Eye (tissue), 1 donor: ENCODE data around the gene ERICH4.
"Not testable (repeated sequence)": the region's sequence is repeated elsewhere in the genome, so short reads cannot be mapped to it uniquely, and the experiment has no call there.

Experiments used
- DNase-seq: peaks from one replicate; pipeline ENCODE4 v3.0.0-alpha.2; 2015

The ERICH4 gene

DNA sequence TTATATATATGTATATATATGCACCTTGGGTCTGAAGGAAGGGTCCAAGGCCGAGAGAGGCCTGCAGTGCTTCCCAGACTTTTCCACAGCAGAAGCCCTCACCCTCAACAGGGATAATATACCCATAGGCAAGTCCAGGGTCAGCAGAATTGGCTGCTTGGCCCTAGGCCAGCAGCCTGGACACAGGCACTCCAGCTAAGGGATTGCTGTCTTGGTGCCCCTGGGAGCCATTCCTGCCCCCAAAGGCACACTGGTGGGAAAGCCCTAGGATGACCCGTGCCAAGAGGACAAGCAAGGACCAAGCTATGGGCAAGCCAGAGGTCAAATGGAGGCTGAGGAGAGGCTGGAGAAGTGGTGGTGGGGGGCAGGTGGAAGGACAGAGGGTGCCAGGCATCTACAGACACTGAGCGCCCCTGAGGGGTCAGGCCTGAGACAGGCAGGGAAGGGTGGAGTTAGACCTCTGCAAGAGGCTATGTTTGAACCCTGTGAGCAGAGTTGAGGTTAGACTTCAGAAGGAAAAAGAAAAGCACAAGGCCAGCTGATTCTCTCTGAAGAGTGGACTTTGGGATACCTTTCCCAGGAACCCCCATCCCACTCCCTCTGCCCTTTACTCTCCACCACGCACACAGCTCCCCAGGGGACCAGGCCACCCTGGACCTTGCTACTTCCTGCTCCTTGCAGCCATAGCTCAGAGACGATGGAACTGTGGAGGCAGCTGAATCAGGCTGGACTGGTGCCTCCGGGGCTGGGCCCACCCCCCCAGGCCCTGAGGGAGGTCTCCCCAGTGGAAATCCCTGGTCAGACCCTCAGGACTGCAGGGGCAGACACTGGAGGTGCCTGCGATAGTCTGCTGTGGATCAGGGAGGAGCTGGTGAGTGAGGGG is at the start of gene ERICH4:
Gene ERICH4, plus strand, starts transcription at position 684 of the 883 bp plus-strand sequence. Its CDS starts 14 bp downstream, at position 698.
- no peak for DNase-seq

DNA sequence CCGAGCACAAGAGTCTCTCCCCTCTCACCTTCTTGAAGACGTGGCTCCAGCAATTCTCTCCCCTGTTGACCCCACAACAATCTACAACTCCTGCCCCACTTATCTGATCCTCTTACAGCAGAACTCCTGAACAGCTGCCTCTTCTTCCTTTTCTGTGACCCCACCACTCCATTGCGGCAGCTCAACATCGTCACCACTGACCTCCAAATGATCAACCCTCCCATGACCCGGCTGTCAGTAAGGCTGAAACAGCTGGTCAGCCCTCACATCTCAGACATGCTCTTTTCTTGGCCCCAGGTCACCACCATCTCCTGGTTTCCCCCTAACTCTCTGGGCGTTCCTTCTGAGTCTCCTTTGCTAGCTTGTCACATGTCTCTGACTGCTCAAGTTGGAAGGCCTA is 47.6 kb upstream of the ERICH4 start:
- no peak for DNase-seq

DNA sequence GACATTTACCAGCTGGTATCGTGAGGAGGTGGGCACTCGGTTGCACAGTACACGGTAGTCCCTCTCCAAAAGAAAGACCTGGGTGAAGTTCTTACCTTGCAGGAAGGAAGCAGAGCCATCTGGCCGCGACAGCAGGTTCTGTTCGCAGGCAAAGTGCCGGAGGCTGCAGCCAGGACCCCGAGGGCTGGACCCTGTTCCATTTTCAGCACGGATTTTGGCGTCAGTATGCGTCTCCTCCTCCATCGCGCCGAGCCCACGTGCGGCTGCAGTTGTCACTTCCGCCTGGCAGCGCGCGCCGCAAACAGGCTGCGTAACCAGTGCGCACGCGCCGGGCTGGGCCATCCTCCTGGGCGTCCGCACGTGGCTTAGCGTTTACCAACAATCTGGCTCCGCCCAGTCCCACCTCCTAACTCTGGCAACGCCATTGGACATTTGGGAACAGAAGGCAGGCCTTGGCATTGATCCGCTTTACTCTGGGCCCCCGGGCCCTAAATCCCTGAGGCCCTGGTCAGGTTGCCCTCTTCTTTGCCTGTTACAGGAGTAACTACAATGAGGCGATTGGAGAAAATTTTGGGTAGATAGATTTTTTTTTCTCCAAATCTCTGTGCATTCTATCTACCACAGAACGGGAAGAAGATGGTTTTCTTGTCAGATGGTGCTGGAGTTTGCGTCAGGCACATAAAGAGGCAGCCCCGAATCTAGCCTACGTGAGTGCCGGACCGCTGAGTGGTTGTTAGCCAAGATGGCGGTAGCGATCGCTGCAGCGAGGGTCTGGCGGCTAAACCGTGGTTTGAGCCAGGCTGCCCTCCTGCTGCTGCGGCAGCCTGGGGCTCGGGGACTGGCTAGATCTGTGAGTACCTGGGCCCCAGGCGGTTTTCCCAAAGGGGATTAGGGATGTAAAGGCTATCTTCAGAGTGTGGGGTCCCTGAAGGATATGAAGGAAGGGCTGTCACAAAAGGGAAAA is 45.6 kb upstream of the ERICH4 start, which contains the start of the genes BCKDHA and EXOSC5:
Gene BCKDHA, plus strand, starts transcription at position 733 of the 964 bp plus-strand sequence. Its CDS starts 10 bp downstream, at position 743.
Gene EXOSC5, minus strand, starts transcription at position 274 of the 964 bp plus-strand sequence. Its CDS starts 31 bp downstream, at position 243.
- peak; percentile 100 for DNase-seq

- no peak for DNase-seq
Observed at GRCh38 chr19:41398050-41398418, 44.9 kb upstream of the ERICH4 start.

DNA sequence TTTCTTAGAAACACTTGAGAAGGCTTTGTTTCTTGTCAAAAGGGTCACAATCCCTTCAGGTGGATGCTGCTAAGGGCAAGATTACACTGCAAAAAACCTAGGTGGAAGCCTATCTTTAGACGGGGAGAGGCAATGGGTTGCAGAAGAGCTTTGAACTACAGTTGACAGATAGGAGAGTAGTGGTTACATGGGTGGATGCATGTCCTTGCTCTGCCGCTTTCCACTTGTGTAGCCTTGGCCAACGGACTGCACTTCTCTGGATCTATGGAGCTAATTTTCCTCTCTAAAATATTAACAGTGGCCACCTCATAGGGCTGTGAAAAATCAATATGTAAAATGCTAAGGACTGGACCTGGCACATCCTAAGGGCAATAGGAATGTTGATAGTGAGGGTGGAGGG is 44.4 kb upstream of the ERICH4 start:
- no peak for DNase-seq

DNA sequence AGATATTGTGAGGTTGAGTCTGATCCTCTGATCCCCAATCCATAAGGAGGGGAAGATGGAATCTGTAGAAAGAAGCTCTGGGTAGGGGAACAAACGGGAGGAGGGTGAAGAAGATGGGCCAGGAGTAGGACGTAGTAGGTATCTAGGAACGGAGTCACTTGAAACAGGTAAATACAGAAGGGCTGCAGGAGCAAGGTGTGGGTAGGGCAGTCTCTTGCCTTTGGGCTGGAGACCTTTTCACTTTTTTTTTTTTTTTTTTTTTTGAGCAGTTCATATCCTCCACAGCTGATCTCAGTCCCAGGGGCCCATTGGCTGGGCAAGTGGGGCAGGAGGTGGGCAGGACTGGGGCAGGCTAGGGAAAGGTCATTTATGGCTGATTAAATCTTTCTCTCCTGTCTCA is 43.9 kb upstream of the ERICH4 start:
- no peak for DNase-seq

- DNase-seq: no peak
Observed at GRCh38 chr19:41399525-41399924, 43.4 kb upstream of the ERICH4 start.

GRCh38 chr19:41401483-41401882 is 41.5 kb upstream of the ERICH4 start:
- no peak for DNase-seq

DNA sequence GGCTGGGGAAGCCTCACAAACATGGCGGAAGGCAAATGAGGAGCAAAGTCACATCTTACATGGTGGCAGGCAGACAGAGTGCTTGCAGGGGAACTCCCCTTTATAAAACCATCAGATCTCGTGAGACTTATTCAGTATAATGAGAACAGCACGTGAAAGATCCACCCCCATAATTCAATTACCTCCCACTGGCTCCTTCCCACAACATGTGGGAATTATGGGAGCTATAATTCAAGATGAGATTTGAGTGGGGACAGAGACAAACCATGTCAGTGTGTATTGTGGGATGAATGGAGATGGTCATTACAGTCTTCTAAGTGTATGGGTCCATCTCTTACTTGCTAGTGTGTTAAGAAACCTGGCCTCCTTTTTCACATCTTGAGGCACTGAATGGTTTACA is 40.9 kb upstream of the ERICH4 start:
- no peak for DNase-seq

- DNase-seq: no peak
Observed at GRCh38 chr19:41403181-41403970, 39.6 kb upstream of the ERICH4 start.

- no peak for DNase-seq
Observed at GRCh38 chr19:41405776-41406175, 37.2 kb upstream of the ERICH4 start.

- peak; percentile 22 for DNase-seq
Observed at GRCh38 chr19:41407271-41407670, 35.7 kb upstream of the ERICH4 start.

DNA sequence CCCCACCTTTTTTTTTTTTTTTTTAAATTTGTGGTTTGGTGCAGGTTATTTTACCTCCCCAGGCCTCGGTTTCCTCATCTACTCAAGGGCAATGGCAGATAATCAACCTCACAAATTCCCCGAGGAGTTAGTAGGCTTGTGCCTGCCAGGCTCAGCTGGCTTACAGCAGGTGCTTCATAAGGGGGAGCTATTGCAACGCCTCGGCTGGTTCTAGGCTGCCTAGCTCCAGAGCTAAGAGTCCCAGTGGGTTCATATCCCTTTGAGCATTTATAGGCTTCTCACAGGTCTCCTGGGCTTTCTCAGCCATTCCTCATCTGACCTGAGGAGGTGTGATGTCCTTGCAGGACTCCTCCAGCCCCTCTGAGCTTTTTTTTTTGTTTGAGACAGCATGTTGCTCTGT is 34.7 kb upstream of the ERICH4 start:
- no peak for DNase-seq

DNA sequence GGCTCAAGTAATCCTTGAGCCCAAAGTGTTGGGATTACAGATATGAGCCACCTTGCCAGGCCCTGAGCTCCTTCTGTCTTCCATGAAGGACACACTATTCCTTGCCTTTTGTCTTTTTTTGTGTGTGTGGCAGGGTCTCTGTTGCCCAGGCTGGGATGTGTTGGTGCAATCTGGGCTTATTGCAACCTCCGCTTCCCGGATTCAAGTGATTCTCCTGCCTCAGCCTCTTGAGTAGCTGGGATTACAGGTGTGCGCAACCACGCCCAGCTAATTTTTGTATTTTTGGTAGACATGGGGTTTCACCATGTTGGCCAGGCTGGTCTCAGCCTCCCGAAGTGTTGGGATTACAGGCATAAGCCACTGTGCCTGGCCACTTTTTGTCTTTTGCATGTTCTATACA is 34.1 kb upstream of the ERICH4 start:
- not testable (repeated sequence) for DNase-seq

DNA sequence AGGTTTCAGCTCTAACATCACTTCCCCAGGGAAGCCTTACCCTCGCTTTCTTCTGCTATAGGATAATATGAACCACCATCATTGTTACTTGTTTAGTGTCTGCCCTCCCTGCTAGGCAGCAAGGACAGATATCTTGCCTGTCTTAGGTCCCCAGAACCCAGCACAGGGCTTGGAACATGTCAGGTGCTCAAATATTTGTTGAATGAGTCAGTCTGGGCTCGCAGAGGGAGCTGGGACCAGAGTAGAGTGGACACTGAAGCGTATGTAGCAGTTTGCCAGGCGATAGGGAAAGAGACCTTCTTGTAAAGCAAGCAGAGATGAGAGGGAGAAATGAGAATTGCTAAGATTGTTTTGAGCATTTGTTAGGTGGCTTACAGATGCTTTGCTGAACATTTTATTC is 33.7 kb upstream of the ERICH4 start:
- DNase-seq: no peak

- DNase-seq: no peak
Observed at GRCh38 chr19:41410336-41411054, 32.5 kb upstream of the ERICH4 start.

GRCh38 chr19:41411100-41411967 is 31.6 kb upstream of the ERICH4 start:
- DNase-seq: no peak

- no peak for DNase-seq
Observed at GRCh38 chr19:41411968-41412265, 31.0 kb upstream of the ERICH4 start.

- no peak for DNase-seq
Observed at GRCh38 chr19:41412953-41413352, 30.0 kb upstream of the ERICH4 start.

GRCh38 chr19:41413947-41414346 is 29.0 kb upstream of the ERICH4 start:
- no peak for DNase-seq

DNA sequence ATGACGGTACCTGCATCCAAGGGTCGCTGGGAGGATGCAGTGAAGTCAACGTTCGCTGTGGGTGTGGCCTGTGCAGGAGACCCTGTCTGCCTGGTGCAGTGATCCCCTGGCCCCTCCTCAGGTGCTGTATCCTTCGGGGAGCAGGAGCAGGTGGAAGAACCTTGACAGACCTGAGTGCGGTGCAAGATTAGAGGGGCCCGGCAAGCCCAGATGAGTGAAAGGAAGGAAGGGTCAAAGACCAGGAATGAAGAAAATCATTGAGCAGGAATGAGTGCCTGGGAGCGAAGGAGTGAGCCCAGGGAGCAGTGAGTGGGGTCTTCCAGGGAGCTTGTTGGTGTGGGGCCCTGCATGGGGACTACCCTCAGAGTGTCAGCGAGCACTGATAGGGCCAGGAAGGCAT is 28.5 kb upstream of the ERICH4 start:
- no peak for DNase-seq
